HepG2 (cell line): ENCODE data around the gene CNTRL. TPM values are rescaled to one million over a fixed set of nuclear protein-coding genes. Genes with fewer than 3 reads are reported as not detected.

Source experiments
- ATAD3A ChIP-seq: sonication (generic); formaldehyde crosslinking; IDR thresholded peaks from 2 replicates; pipeline ENCODE4 v1.4.0; 2020; ENCODE audit warnings: missing genetic modification reagents
- ATF3 ChIP-seq: sonication (generic); formaldehyde crosslinking; IDR thresholded peaks from 2 replicates; pipeline ENCODE4 v1.4.0; 2020; ENCODE audit warnings: missing genetic modification reagents
- CREBL2 ChIP-seq: sonication (generic); formaldehyde crosslinking; IDR thresholded peaks from 2 replicates; pipeline ENCODE4 v1.8.1; 2023; ENCODE audit warnings: missing genetic modification reagents, mild to moderate bottlenecking, borderline replicate concordance
- DBP ChIP-seq: sonication (generic); formaldehyde crosslinking; IDR thresholded peaks from 2 replicates; pipeline ENCODE4 v1.4.0; 2020; ENCODE audit warnings: missing genetic modification reagents; ENCODE audit errors: not compliant biosample characterization
- ELF3 ChIP-seq: IDR thresholded peaks from 2 replicates; pipeline ENCODE4 v1.6.1; 2016; ENCODE audit warnings: missing genetic modification reagents, missing compliant biosample characterization
- GATAD2A ChIP-seq: IDR thresholded peaks from 2 replicates; pipeline ENCODE4 v1.6.1; 2016
- JDP2 ChIP-seq: sonication (generic); formaldehyde crosslinking; IDR thresholded peaks from 2 replicates; pipeline ENCODE4 v1.8.1; 2022; ENCODE audit warnings: missing genetic modification reagents, borderline replicate concordance
- JUND ChIP-seq: sonication (generic); formaldehyde crosslinking; IDR thresholded peaks from 2 replicates; pipeline ENCODE4 v1.8.0; 2022; ENCODE audit warnings: mild to moderate bottlenecking, missing genetic modification reagents
- PPARG ChIP-seq: conservative IDR thresholded peaks from 2 replicates; pipeline ENCODE4 v1.6.1; 2016; ENCODE audit warnings: missing biosample characterization, missing genetic modification reagents
- RBM22 ChIP-seq: fragments of 200-400 bp; formaldehyde crosslinking; optimal IDR thresholded peaks from 2 replicates; pipeline ENCODE3; 2017; ENCODE audit warnings: mild to moderate bottlenecking, low read length, moderate library complexity
- RXRA ChIP-seq: sonication (generic); formaldehyde crosslinking; IDR thresholded peaks from 2 replicates; pipeline ENCODE4 v1.5.1; 2020; ENCODE audit warnings: missing genetic modification reagents
- SNAI1 ChIP-seq: sonication (generic); formaldehyde crosslinking; IDR thresholded peaks from 2 replicates; pipeline ENCODE4 v1.5.0; 2020; ENCODE audit warnings: mild to moderate bottlenecking, missing genetic modification reagents, borderline replicate concordance
- XRCC5 ChIP-seq: fragments of 200-400 bp; formaldehyde crosslinking; optimal IDR thresholded peaks from 2 replicates; pipeline ENCODE3; 2017; ENCODE audit warnings: mild to moderate bottlenecking, low read length
- YEATS2 ChIP-seq: sonication (generic); formaldehyde crosslinking; IDR thresholded peaks from 2 replicates; pipeline ENCODE4 v1.4.0; 2020; ENCODE audit warnings: missing genetic modification reagents, borderline replicate concordance
- ZFP91 ChIP-seq: sonication (generic); formaldehyde crosslinking; IDR thresholded peaks from 2 replicates; pipeline ENCODE4 v1.9.0; 2022; ENCODE audit warnings: missing genetic modification reagents, mild to moderate bottlenecking, borderline replicate concordance
- ZNF569 ChIP-seq: sonication (generic); formaldehyde crosslinking; IDR thresholded peaks from 2 replicates; pipeline ENCODE4 v1.5.0; 2020; ENCODE audit warnings: mild to moderate bottlenecking, missing genetic modification reagents, moderate library complexity, borderline replicate concordance
- ZNF616 ChIP-seq: sonication (generic); formaldehyde crosslinking; IDR thresholded peaks from 2 replicates; pipeline ENCODE4 v1.5.0; 2020; ENCODE audit warnings: low read depth, mild to moderate bottlenecking, missing genetic modification reagents
- ZNF660 ChIP-seq: sonication (generic); formaldehyde crosslinking; IDR thresholded peaks from 2 replicates; pipeline ENCODE4 v1.5.1; 2020; ENCODE audit warnings: mild to moderate bottlenecking, low read depth, missing genetic modification reagents, borderline replicate concordance
- ZNF670 ChIP-seq: sonication (generic); formaldehyde crosslinking; IDR thresholded peaks from 2 replicates; pipeline ENCODE4 v1.8.0; 2022; ENCODE audit warnings: mild to moderate bottlenecking, missing genetic modification reagents, borderline replicate concordance
- ZNF720 ChIP-seq: sonication (generic); formaldehyde crosslinking; IDR thresholded peaks from 2 replicates; pipeline ENCODE4 v1.4.0; 2020; ENCODE audit warnings: missing genetic modification reagents
- ZNF879 ChIP-seq: sonication (generic); formaldehyde crosslinking; IDR thresholded peaks from 2 replicates; pipeline ENCODE4 v1.8.1; 2023; ENCODE audit warnings: missing genetic modification reagents
- polyA plus RNA-seq, 8 experiments: library from polyadenylated mRNA; depleted of rRNA in 3 of 8; stranded (reverse) in 7 of 8; unstranded in 1 of 8; fragments of >200 nt; fragmentation: Illumina TruSeq in 4 of 8; extraction: Trizol in 4 of 8; gene quantifications; 2 replicates each; pipeline versions ENCODE4 v1.2.1 to v1.2.3, GENCODE V29; 2011 to 2016; ENCODE audit warnings: low read depth in 4 of 8, missing spikeins in 1 of 8, mixed read lengths in 1 of 8; ENCODE audit not compliant: insufficient read depth in 1 of 8
- total RNA-seq, 5 experiments: library from RNA; depleted of rRNA; stranded (reverse); fragments of >200 nt; fragmentation: Illumina TruSeq; extraction: Trizol; gene quantifications; 2 replicates each; pipeline ENCODE4 v1.2.3, GENCODE V29; 2016; ENCODE audit warnings: low read depth in 1 of 5
- TF ChIP-seq, protein P1 (sequence below): sonication (generic); formaldehyde crosslinking; IDR thresholded peaks from 2 replicates; pipeline ENCODE4 v1.4.0; 2020; ENCODE audit warnings: low read depth, missing genetic modification reagents

Gene CNTRL
- total and polyA plus RNA-seq, 2 of the 13 experiments (the other 11 are each of a cell fraction or from before 2014, with no cell fraction given), result 7.5 to 11.8 TPM

DNA sequence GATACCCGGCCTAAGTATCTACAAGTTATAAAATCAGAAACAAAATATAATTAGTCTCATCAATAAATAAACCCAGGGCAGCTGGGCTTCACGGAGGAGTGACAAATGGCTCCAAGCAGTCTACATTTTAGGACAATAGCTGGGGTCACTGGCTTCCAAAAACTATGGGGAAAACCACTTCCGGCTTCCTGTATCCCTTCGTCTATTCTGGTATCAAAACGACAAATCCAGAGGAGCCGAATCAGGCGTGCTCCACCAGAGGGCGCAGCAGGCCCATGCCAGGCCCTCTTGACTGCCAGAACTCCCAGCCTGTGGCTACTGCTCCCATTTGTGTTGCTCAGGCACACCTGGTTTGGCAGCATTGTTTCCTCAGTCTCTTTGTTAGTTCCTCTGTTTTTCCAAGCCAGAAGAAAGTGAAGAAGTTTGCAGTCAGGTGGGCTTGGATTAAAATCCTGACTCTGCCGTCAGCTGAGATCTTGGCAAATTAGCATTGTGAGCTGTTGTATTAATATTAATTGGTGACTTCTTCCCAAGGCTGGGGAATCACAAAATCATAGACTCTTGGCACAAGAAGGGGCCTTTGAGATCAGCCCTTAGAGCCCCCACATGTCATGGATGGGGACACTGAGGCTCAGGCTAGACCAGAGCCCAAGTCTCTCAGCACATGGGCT lies 138.5 kb downstream of the CNTRL start (continued):
- TF ChIP-seq, protein P1, sequence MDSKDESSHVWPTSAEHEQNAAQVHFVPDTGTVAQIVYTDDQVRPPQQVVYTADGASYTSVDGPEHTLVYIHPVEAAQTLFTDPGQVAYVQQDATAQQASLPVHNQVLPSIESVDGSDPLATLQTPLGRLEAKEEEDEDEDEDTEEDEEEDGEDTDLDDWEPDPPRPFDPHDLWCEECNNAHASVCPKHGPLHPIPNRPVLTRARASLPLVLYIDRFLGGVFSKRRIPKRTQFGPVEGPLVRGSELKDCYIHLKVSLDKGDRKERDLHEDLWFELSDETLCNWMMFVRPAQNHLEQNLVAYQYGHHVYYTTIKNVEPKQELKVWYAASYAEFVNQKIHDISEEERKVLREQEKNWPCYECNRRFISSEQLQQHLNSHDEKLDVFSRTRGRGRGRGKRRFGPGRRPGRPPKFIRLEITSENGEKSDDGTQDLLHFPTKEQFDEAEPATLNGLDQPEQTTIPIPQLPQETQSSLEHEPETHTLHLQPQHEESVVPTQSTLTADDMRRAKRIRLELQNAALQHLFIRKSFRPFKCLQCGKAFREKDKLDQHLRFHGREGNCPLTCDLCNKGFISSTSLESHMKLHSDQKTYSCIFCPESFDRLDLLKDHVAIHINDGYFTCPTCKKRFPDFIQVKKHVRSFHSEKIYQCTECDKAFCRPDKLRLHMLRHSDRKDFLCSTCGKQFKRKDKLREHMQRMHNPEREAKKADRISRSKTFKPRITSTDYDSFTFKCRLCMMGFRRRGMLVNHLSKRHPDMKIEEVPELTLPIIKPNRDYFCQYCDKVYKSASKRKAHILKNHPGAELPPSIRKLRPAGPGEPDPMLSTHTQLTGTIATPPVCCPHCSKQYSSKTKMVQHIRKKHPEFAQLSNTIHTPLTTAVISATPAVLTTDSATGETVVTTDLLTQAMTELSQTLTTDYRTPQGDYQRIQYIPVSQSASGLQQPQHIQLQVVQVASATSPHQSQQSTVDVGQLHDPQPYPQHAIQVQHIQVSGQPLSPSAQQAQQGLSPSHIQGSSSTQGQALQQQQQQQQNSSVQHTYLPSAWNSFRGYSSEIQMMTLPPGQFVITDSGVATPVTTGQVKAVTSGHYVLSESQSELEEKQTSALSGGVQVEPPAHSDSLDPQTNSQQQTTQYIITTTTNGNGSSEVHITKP (CRISPR knock-in tag), result no peak
- TF ChIP-seq ATAD3A (no peak), YEATS2 (peak; percentile 57; the same call in 1 of the 2 replicates), ATF3 (CRISPR knock-in tag) (no peak), SNAI1 (no peak), PPARG (CRISPR knock-in tag) (no peak), ZNF879 (no peak), ZNF660 (CRISPR knock-in tag) (no peak), RXRA (CRISPR knock-in tag) (no peak), ZNF569 (no peak), JUND (CRISPR knock-in tag) (no peak), GATAD2A (CRISPR knock-in tag) (peak; percentile 63), ZNF720 (CRISPR knock-in tag) (no peak), ZNF670 (CRISPR knock-in tag) (no peak), DBP (CRISPR knock-in tag) (no peak), JDP2 (no peak), RBM22 (no peak), CREBL2 (CRISPR knock-in tag) (no peak), XRCC5 (peak; percentile 89), ELF3 (CRISPR knock-in tag) (peak; percentile 80), ZNF616 (CRISPR knock-in tag) (no peak), ZFP91 (CRISPR knock-in tag) (peak; percentile 41; the same call in 1 of the 2 replicates)
